Measurements from ENCODE around the gene DTNB. TPM values are rescaled to one million over a fixed set of nuclear protein-coding genes. Genes with fewer than 3 reads are reported as not detected.

The DTNB gene
- total RNA-seq, 1 donor from 2014 or later, result 28.9 TPM

GRCh38 chr2:25480561-25480960 lies 192.8 kb downstream of the DTNB start:
- H3K27me3 Mint-ChIP-seq, result no peaks in the 10 kb centered on the region
- no peak for TF ChIP-seq CTCF (IDR thresholded peaks at IDR 0.05)
- intact Hi-C loops (cut with micrococcal nuclease), result loop anchor here (5.0 kb wide), 1 partner anchor 42 kb away; no protein-coding TSS in a partner anchor
- H3K4me1 Mint-ChIP-seq, result peaks cover 35% of the 10 kb centered on the region
- ChIA-PET CTCF (no interaction called here), POLR2A (interaction anchor here (1.0 to 1.6 kb wide), 2 partner anchors 77 to 118 kb away, joined by 3 read pairs; no protein-coding TSS in a partner anchor)
- H3K36me3 Mint-ChIP-seq (ENCODE audit: low read depth), result peaks cover 17% of the 10 kb centered on the region
- H3K9me3 Mint-ChIP-seq, result peaks cover 5% of the 10 kb centered on the region
- H3K27ac Mint-ChIP-seq, result no peak overlapping the region
- DNase-seq, result no peak
- no peak for ATAC-seq (ENCODE audit: low read depth)
- no peak overlapping the region for H3K4me3 Mint-ChIP-seq

GRCh38 chr2:25479761-25480160 lies 193.6 kb downstream of the DTNB start:
- ChIA-PET CTCF (no interaction called here), POLR2A (interaction anchor here (1.0 kb wide), 1 partner anchor 76 kb away, joined by 3 read pairs; no protein-coding TSS in a partner anchor)
- Mint-ChIP-seq H3K36me3 (ENCODE audit: low read depth) (peaks cover 24% of the 10 kb centered on the region), H3K4me1 (peaks cover 29% of the 10 kb centered on the region), H3K27ac (no peak overlapping the region), H3K27me3 (no peaks in the 10 kb centered on the region), H3K9me3 (peaks cover 11% of the 10 kb centered on the region), H3K4me3 (no peak overlapping the region)
- intact Hi-C loops (cut with micrococcal nuclease), result loop anchor here (5.0 kb wide), 1 partner anchor 43 kb away; no protein-coding TSS in a partner anchor
- no peak for TF ChIP-seq CTCF (IDR thresholded peaks at IDR 0.05)
- no peak for ATAC-seq (ENCODE audit: low read depth)
- no peak for DNase-seq

- CTCF ChIA-PET, result no interaction called here
- no peak for ATAC-seq (ENCODE audit: low read depth)
- POLR2A ChIA-PET, result no interaction called here
- Mint-ChIP-seq H3K9me3 (peaks cover 13% of the 10 kb centered on the region), H3K27me3 (no peaks in the 10 kb centered on the region), H3K4me1 (peaks cover 19% of the 10 kb centered on the region), H3K27ac (no peak overlapping the region), H3K4me3 (no peak overlapping the region), H3K36me3 (ENCODE audit: low read depth) (peaks cover 28% of the 10 kb centered on the region)
- DNase-seq, result no peak
- no peak for TF ChIP-seq CTCF (IDR thresholded peaks at IDR 0.05)
- intact Hi-C loops (cut with micrococcal nuclease), result no loop called here
These were observed 194.6 kb downstream of the DTNB start for GRCh38 chr2:25478736-25479135.

GRCh38 chr2:25473758-25474340 lies 199.5 kb downstream of the DTNB start:
- ChIA-PET POLR2A (no interaction called here), CTCF (no interaction called here)
- no peak overlapping the region for H3K27ac Mint-ChIP-seq

GRCh38 chr2:25473131-25473530 lies 200.2 kb downstream of the DTNB start:
- intact Hi-C loops (cut with micrococcal nuclease), result no loop called here
- no peaks in the 10 kb centered on the region for H3K27me3 Mint-ChIP-seq
- H3K4me3 Mint-ChIP-seq, result no peak overlapping the region
- ATAC-seq (ENCODE audit: low read depth), result no peak
- TF ChIP-seq CTCF (IDR thresholded peaks at IDR 0.05), result no peak
- no peaks in the 10 kb centered on the region for H3K4me1 Mint-ChIP-seq
- no peak overlapping the region for H3K27ac Mint-ChIP-seq
- ChIA-PET CTCF (no interaction called here), POLR2A (no interaction called here)
- no peak for DNase-seq
- H3K36me3 Mint-ChIP-seq (ENCODE audit: low read depth), result peaks cover 28% of the 10 kb centered on the region
- peaks cover 13% of the 10 kb centered on the region for H3K9me3 Mint-ChIP-seq

More at GRCh38 chr2:25473758-25474340, 199.5 kb downstream of the DTNB start:
- Mint-ChIP-seq H3K36me3 (ENCODE audit: low read depth) (peaks cover 34% of the 10 kb centered on the region), H3K4me3 (no peak overlapping the region), H3K4me1 (no peaks in the 10 kb centered on the region), H3K9me3 (peaks cover 13% of the 10 kb centered on the region), H3K27me3 (no peaks in the 10 kb centered on the region)
- ATAC-seq (ENCODE audit: low read depth), result no peak
- intact Hi-C loops (cut with micrococcal nuclease), result no loop called here
- TF ChIP-seq CTCF (IDR thresholded peaks at IDR 0.05), result no peak
- no peak for DNase-seq

All from activated B cell treated with CpG ODN at 0.5 μM for 24 hours (primary cell).